ENCODE results near the gene C13orf46. TPM values are rescaled to one million over a fixed set of nuclear protein-coding genes. Genes with fewer than 3 reads are reported as not detected.

C13orf46 gene
- total and polyA plus RNA-seq, 10 of the 15 experiments (the other 5 are each of a cell fraction or from before 2014, with no cell fraction given): 0.01 to 0.18 (median 0.09) TPM; not detected in 6

DNA sequence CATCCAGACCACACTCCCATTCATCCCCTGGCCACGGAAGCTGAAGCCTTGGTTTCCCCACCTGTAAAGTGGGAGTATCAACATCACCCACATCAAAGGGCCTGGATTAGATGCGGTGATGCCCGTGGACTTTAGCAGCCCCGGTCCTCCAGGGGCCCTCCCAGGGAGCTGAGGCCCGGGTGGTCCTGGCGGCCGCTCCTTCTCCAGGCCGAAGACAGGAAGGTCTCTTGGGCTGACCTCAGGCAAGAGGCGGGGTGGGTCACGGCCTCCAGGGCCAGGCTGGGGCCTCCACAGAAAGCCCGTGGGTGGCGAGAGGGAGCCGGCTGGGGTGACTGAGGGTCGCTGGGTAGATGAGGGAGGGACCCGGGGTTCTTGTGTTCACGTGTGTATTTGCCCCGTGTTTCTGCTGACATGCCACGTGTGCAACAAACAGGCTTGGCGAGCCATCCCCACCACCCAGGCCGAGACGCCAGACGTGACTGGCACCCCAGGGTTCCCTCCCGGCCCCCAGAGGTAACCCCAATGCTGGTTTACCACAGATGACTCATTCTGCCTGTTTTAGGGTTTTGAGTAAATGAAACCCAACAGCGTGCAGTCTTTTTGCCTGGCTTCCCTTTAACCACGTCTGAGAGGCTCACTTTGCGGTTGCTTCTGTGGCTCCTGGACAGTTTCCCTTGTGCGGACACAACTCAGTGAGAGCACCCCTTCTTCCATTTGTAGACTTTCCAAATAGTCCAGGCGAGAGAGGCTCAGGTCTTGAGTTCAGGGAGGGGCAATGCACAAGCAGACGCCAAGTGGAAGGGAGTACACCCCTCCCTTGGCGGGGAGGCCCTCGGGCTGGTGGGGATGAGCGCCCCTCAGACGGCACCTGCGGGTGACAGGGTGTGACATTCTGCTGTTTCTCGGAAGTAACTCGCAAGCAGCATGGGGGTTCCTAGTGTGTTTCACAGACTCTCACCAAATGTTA lies 42.9 kb downstream of the C13orf46 start (continued):
- TF ChIP-seq, protein P1, sequence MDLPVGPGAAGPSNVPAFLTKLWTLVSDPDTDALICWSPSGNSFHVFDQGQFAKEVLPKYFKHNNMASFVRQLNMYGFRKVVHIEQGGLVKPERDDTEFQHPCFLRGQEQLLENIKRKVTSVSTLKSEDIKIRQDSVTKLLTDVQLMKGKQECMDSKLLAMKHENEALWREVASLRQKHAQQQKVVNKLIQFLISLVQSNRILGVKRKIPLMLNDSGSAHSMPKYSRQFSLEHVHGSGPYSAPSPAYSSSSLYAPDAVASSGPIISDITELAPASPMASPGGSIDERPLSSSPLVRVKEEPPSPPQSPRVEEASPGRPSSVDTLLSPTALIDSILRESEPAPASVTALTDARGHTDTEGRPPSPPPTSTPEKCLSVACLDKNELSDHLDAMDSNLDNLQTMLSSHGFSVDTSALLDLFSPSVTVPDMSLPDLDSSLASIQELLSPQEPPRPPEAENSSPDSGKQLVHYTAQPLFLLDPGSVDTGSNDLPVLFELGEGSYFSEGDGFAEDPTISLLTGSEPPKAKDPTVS (IDR thresholded peaks at IDR 0.05; ENCODE audit: low read depth, low read length): no peak
- no peak for TF ChIP-seq STAT1 (conservative IDR thresholded peaks at IDR 0.05)
- TF ChIP-seq CREB1 (IDR thresholded peaks at IDR 0.05; ENCODE audit: low read depth): 0 out of 2 replicates have a peak, but pooled peaks have one; percentile 37
- TF ChIP-seq SIN3A (IDR thresholded peaks at IDR 0.05; ENCODE audit: low read depth, low read length): no peak
- peak; percentile 91 for TF ChIP-seq MEF2A (IDR thresholded peaks at IDR 0.05; ENCODE audit: insufficient read depth, low read depth, low read length)
- TF ChIP-seq DPF2 (IDR thresholded peaks at IDR 0.05): no peak
- no peak for TF ChIP-seq SP1 (IDR thresholded peaks at IDR 0.05; ENCODE audit: low read depth, low read length)
- peak; percentile 61 for TF ChIP-seq MEF2B (IDR thresholded peaks at IDR 0.05; ENCODE audit: partially characterized antibody, poor library complexity, severe bottlenecking)
- peak; percentile 72 to 78 for TF ChIP-seq IKZF2 (IDR thresholded peaks at IDR 0.05)
- peak; percentile 60 to 73 for TF ChIP-seq BHLHE40 (IDR thresholded peaks at IDR 0.05; ENCODE audit: borderline replicate concordance in 1 of 2, low read depth in 2 of 2, low read length in 1 of 2)
